GOT3 (cell line): ENCODE measurements around the gene CXCR5.
"Not testable (repeated sequence)": the region's sequence is repeated elsewhere in the genome, so short reads cannot be mapped to it uniquely, and the experiment has no call there.

Experiments
- DNase-seq: peaks from one replicate; lab custom pipeline; 2025; ENCODE audit warnings: mixed read lengths; lab: John Stamatoyannopoulos, UW

Gene CXCR5, protein sequence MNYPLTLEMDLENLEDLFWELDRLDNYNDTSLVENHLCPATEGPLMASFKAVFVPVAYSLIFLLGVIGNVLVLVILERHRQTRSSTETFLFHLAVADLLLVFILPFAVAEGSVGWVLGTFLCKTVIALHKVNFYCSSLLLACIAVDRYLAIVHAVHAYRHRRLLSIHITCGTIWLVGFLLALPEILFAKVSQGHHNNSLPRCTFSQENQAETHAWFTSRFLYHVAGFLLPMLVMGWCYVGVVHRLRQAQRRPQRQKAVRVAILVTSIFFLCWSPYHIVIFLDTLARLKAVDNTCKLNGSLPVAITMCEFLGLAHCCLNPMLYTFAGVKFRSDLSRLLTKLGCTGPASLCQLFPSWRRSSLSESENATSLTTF

DNA sequence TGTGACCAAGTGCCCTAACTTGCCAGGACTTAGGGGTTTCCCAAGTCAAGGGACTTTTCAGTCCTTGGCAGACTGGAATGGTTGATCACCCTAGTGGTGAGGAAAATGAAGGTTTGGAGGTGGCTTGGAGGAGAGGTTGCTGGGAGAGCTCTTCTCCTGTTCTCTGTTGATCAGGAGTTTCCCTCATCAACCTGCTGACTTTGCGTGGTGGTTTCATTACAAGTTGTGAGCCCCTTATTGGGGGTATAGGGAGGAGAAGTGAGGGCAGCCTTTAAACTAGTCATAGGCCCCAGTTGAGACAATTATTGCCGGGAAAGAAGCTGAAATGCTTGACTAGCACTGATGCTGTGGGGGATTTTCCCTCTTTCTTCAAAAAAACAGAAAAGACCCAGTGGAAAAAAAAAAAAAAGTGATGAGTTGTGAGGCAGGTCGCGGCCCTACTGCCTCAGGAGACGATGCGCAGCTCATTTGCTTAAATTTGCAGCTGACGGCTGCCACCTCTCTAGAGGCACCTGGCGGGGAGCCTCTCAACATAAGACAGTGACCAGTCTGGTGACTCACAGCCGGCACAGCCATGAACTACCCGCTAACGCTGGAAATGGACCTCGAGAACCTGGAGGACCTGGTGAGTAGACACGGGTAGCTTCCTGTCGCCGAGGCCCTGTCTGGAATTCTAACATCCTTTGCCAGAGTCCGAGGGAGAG is at the start of gene CXCR5:
Gene CXCR5 (plus strand): TSS at position 525 of the 704 bp plus-strand sequence. CDS start 50 bp downstream, at position 575.
- no peak for DNase-seq

DNA sequence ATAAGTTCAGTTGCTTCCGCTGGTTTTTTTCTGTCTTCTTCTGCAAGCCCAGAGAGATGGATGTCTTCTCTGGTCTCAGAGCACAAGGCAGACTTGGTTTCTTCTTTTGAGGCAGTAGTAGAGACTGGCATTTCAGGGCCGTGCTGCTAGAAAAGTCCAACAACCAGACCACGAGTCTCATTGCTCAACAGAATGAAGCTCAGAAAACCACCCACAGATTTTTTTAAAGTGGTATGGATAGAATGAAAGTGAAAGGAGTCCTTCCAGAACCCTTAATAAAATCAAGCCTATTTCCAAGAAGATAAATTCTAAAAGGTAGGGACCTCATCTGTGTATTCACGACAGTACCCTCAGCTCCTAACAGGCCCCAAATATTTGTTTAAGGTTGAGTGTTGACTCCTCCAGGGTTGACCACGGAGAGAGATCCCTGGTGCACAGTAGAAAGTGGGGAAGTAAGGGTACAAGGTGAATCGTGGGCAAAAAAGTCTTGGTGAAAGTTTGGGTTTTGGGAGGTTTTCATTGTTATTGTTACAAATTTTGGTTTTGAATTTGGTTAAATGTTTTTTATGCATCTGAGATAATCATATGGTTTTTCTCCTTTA is 49.2 kb upstream of the CXCR5 start:
- DNase-seq = no peak

DNA sequence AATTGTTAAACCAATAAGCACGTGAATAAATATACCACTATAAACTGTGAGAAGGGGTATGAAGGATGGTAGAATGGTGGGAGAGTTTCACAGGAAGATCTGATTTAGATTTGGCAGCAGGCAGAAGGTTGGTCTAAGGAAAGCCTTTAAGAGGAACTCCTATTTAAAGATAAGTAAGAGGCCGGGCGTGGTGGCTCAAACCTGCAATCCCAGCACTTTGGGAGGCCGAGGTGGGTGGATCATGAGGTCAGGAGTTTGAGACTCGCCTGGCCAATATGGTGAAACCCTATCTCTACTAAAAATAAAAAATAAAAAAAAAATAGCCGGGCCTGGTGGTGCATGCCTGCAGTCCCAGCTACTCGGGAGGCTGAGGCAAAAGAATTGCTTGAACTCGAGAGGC is 45.8 kb upstream of the CXCR5 start:
- no peak for DNase-seq

DNA sequence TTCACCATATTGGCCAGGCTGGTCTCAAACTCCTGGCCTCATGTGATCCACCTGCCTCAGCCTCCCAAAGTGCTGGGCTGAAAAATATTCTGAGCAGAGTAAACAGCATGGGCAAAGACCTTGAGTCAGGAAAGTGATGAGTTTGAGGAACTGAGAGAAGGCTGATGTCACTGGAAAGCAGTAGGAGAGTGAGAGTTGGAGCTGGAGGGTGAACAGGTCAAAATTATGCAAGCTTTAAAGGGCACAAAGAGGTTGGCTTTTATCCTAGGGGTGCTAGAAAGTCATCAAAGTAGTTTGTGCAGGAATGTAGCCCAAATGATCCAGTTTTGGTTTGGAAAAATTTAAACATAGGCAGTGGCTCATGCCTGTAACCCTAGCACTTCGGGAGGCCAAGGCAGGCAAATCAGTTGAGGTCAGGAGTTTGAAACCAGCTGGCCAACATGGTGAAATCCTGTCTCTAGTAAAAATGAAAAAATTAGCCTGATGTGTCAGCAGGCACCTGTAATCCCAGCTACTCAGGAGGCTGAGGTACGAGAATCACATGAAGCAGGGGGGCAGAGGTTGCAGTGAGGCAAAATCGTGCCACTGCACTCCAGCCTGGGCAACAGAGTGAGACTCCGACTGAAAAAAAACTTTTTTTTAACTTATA is 44.7 kb upstream of the CXCR5 start:
- DNase-seq = no peak

DNA sequence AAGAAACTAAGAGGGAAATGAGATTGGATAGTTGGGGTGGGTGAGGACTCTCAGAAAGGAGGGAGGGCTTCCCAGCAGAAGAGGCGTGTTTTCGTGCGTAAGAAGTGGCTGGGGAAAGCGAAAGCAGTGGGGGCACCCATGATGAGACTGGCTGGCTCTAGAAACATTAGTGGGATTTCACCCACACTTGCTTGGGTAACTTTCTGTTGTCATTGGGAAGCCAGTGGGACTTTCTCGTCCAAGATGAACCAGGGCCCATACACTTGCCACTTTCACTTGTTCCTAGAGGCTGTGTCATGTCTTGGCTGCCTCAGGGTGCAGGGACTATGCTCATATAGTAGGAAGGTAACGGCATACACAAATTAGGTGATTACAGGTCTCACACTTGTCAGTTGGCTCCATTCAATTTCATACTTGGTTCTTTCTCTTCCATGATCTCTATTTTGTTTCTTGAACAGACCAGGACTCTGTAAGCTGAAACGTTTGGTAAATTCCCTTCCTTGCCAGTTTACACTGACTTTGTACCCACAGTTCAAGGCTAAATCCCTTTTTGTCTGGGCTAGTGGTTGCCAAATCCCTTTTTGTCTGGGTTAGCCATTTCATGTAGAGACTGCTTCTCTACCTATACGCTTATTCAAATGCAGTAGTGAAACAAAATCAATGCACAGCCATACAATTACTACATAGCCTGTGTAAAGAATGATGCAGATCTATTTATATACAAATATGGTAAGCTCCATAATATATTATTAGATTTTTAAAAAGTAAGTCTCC is 42.0 kb upstream of the CXCR5 start:
- DNase-seq = no peak

DNA sequence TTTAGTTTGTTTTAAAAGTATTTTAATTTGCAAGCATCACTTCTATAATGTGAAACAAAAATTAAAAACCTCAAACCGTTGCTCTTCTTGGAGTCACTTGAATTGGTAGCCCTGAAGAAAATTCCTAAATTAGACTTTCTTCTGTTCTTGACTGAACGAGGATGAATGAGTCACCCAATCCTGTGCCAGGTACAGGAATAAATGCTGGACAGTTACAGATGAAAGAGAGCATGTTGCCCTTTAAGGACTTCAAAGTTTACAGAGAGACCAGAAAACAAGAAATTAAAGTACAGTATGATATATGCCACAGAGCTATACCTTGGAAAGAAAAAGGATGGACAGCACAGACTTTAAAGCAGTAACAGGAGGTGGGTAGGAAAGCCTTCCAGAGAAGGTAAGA is 41.3 kb upstream of the CXCR5 start:
- no peak for DNase-seq

DNA sequence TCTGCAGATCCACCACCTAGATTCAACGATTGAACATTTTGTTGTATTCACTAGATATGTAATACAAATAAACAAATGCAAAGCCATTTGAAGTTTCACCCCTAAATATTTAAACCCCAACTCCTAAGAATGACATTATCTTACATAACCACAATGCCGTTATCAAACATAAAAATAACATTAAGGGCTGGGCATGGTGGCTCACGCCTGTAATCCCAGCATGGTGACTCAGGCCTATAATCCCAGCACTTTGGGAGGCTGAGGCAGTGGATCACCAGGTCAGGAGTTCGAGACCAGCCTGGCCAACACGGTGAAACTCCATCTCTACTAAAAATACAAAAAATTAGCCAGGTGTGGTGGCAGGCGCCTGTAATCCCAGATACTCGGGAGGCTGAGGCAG is 40.8 kb upstream of the CXCR5 start:
- not testable (repeated sequence) for DNase-seq

DNA sequence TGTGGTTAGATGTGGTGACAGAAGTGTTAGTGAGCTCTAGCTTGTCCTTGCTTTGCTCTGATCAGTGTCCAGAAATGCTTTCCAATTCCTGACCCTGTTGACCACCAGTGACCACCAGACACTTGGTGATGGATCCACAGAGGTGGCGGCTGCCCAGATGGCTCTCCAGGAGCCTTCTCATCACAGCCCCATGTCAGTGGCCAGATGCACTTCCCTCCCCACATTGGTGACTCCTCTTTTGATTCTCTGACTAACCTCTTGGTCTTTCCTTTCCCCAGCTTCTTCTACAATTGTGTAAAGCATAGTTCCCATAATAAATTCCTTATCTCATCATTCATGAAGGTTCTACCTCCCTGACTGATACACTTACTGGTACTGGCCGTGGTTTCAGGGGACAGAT is 40.1 kb upstream of the CXCR5 start:
- DNase-seq = no peak

DNA sequence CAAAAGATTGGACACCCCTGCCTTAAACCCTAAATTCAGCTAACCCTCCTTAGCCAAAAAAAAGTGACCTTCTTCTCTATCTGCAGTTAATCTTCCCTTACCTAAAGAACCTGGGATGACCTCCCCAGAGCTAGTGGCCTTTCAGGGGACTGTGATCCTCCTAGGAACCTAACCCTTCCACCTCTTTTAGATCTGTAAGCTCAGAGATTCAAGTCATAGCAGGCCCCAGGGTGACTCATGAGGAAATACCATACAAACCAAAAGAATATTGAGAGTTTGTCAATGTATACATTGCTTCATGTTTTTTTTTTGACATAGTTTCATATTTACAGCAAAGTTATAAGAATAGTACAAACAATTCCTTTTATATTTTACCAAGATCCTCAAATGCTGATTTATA is 38.3 kb upstream of the CXCR5 start:
- no peak for DNase-seq

DNA sequence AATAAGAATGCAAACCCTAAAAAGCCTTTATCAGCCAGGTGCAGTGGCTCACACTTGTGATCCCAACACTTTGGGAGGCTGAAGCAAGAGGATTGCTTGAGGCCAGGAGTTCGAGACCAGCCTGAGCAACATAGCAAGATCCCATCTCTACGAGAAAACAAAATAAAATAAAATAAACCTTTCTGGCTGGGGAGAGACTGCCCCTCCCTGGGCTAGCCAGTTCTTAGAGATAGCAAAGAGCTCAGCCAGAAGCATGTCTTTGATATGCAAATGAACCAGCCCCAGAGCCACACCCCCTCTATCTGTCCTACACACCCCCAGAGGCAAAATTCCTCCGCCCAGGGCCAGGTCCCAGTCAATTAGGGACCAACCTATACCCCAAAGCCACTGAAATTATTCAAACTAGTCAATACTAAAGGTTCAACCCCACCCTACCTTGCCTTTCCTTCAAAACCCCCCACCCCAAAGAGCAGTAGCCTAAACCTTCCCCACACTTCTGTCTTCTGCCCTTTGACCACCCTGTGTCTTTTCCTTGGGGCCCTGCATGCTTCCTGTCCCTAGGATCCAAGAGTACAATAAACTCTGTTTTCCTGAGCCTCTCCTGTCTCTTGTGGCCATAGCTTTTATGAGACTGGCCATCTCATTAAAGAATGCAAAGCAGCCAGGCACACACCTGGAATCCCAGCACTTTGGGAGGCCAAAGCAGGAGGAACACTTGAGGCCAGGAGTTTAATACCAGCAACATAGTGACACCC is 37.3 kb upstream of the CXCR5 start:
- DNase-seq = no peak

DNA sequence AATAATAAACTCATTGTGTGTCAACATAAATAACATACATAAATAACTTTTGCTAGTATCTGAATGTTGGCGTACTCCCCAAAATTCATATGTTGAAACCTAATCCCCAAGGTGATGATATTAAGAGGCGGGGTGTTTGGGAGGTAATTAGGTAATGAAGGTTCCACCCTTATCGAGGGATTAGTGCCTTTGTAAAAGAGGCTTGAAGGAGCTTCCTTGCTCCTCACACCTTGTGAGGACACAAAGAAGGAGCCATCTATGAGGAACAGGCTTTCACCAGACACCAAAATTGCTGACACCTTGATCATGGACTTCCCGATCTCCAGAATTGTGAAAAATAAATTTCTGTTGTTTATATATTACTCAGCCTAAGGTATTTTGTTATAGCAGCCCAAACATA is 33.9 kb upstream of the CXCR5 start:
- DNase-seq = no peak

DNA sequence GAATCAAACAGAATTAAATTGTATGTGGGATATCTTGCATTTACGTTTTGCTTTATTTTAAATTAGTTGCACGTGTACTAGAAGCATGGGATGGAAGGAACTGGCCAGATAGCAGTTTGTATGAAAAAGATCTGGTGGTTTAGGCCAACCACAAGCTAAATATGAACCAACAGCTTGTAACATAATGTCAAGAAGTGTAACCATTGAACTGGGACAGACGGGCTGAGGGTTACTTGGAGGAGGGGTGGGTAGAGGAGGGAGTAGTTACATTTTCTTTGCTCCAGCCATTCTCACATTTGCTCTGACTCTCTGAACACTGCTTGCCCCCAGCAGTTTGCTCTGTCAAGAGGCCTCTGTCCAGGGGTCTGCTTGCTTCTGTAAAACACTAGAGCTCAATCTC is 31.7 kb upstream of the CXCR5 start:
- no peak for DNase-seq

DNA sequence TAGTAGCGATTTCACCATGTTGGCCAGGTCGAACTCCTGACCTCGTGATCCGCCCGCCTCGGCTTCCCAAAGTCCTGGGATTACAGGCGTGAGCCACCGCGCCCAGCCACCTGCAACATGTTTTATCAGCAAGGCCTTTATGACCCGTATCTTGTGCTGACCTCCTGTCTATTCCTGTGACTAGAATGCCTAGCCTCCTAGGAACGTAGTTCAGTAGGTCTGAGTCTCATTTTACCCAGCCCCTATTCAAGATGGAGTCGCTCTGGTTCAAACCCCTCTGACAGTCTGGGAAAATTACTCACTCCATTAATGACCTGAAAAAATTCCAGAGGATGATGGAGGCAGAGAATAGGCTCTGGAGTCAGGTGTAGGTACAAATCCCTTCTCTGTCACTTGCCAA is 30.0 kb upstream of the CXCR5 start:
- no peak for DNase-seq

DNA sequence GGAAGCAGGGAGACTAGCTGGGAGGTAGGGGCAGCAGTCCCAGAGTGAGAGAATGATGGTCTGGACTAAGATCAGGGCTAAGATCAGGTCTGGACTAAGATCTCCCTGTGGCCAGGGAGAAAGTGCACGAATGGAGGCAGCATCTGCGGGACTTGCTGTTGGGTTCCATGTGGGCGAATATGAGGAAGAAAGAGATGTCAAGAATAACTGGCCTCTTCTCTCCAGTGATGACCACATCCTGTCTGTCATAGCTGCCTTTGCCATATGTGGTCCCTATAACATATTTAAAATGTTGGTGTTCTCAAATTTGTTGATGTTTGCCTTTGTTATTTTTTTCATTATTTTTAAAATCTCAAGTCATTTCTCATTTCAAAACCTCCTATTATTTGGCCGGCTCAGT is 27.4 kb upstream of the CXCR5 start:
- DNase-seq = no peak

DNA sequence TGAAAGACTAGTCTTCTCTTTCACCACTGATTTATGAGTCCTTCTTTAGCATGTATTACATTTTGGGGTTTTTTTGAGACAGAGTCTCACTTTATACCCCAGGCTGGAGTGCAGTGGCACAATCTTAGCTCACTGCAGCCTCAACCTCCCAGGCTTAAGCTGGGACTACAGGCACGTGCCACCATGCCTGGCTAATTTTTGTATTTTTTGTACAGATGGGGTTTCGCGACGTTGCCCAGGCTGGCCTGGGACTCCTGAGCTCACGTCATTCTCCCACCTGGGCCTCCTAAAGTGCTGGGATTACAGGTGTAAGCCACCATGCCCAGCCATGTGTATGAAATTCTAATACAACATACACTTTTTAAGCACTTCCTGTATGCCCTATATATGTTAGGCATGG is 26.3 kb upstream of the CXCR5 start:
- no peak for DNase-seq

DNA sequence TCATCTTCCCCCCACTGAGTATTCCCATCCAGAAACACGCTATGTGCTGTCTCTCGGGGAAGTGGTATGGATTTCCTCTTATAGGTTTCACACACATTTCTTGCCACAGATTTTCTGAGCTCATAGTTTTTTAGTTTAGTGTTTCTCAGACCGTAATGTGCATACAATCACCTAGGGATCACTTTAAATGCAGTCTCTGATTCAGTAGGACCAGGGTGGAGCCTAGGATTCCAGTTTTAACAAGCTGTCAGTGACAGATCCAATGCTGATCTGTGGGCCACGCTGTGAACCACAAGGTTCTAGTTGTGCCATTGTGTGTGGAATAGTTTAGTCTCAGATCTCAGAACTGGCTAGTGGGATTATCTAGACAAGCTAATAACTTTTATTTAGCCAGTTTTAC is 23.7 kb upstream of the CXCR5 start:
- no peak for DNase-seq

DNA sequence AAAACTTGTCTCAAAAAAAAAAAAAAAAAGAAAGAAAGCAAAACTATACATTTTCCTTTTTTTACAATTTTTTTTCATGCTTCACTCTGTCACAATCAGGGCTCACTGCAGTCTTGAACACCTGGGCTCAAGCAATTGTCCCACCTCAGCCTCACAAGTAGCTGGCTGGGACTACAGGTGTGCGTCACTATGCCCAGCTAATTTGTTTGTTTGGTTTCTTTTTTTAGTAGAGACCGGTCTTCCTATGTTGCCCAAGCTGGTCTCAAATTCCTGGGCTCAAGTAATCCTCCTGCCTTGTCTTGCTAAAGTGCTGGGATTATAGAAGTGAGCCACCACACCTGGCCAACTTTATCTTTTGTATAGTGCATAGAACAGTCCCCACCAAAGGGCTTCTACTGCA is 15.0 kb upstream of the CXCR5 start:
- DNase-seq = no peak

DNA sequence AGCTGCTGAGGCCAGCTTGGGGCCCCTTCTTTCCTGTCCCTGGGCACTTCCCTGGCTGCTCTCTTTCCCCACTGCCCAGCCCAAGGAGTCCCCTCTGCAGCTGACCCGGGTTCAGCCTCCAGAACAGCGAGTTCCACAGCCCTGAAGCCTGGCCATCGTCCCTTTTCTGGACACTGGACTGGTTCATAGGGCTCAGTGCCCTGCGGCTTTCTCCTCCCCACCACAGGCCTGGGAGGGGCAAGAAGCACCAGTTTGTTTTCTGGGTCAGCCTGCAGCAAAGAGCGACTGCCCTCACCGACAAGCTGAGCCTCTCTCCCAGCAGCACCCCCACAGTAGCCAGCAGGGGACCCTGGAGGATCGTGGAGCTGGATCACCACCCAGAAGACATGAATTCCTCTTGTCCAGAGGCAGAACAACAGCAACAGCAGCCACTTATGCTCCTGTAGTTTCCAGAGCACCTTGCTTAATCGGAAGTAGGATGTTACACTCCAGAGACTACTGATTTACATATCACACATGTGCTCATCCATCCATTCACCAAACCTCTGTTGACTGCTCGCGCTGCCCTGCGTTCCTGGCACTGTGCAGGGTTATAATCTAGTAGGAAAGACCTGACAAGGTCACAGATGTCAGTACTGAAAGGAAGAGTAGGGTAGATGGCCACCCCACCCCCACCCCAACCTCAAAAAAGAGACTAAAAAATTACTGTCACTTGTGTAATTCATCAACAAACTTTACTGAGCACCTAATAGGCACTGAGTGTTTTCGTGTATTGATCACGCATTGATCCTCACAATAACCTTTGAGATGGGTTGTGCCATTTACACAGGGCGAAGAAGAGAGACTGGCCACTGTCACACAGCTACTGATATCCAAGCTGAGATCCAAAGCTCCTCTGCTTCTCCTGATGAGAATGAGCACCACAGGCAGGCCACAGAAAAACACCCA is 13.0 kb upstream of the CXCR5 start:
- DNase-seq = no peak

DNA sequence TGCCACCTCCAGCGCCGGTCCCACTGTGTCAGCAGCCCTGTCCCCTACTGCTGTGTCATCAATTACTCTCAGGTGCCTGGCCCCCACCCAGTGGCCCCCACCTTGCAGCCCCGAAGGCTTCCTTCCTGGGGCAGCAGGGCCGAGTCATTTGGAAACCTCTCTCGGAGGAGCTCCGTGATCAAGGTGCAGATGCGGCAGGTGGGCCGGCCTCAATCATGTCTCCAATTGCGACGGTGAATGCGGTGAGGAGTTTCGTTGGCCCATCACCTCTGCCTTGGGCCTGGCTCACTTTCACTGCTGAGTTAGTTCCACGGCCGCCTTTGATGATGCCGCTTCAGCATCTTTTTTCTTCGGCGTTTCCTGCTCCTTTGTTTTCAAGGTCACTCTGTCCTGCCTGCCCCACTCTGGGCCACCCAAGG is 11.3 kb upstream of the CXCR5 start:
- DNase-seq = no peak

DNA sequence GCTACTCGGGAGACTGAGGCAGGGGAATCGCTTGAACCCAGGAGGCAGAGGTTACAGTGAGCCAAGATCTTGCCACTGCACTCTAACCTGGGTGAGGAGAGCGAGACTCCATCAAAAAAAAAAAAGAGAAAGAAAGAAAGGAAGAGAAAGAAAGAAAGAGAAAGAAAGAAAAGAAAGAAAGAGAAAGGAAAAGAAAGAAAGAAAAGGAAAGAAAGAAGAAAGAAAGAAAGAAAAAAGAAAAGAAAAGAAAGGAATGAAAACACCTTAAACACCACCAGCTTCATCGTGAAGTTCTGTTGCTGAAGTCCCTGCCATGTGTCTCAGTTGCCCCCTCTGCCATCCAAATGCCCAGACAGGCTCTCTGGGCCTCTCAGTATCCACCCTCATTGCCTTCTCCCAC is 9.9 kb upstream of the CXCR5 start:
- DNase-seq = no peak
